A549 treated with AZD9567 at 1 μM for 4 hours (cell line): Measurements from ENCODE around the gene FAM229A. TPM values are rescaled to one million over a fixed set of nuclear protein-coding genes. Genes with fewer than 3 reads are reported as not detected.

Source experiments
- total RNA-seq: library from RNA; stranded (reverse); fragments of 200-300 nt; extraction: Qiagen RNA extraction; gene quantifications from 5 replicates; pipeline ENCODE4 v1.2.3, GENCODE V29; 2022; ENCODE audit not compliant: insufficient read depth

Gene FAM229A, protein sequence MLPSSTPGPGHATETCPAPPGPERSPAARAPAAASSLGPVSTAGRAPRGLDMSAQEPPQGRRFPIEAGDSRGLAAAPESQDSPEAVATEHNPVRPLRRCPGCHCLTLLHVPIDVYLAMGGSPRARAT
- 0.71 to 5.3 TPM (median 4.9 TPM) in 5 replicates for total RNA-seq

DNA sequence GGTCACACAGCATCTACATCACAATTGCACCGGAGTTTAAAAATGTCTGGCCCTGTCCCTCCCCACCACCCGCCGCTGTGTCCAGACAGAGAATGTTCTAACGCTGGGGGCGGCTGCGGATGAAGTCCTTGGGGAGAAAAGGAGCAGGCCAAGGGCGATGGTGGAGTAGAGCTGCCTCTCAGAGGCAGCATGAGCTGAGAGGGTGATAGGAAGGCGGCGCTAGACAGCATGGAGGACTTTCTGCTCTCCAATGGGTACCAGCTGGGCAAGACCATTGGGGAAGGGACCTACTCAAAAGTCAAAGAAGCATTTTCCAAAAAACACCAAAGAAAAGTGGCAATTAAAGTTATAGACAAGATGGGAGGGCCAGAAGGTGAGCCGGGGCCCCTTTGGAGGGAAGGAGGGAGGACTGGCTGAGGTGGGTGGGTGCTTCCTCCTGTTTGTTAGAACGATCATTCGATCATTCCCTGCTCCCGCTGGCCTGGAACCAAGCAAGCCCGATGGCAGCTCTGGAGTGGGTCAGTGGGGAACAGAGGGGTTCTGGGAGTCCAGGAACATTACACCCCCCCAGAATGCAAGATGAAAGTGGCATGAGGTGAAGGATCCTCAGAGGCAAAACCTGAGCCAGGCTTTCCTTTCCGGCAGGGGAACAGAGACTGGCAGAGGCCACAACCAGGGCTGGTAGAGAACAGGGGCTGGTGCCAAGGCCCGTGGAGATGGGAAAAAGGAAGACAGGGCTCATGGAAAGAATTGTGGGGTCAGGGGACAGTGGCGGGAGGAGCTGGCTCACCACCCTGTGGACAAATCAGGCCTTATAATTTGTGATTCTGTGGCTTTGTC is at the start of gene FAM229A, which contains the start of gene TSSK3:
Gene FAM229A (minus strand): TSS at position 12 of the 840 bp plus-strand sequence. CDS start 394 bp downstream, outside the sequence.
Gene TSSK3 (plus strand): TSS at position 66 of the 840 bp plus-strand sequence. CDS start 163 bp downstream, at position 229.

DNA sequence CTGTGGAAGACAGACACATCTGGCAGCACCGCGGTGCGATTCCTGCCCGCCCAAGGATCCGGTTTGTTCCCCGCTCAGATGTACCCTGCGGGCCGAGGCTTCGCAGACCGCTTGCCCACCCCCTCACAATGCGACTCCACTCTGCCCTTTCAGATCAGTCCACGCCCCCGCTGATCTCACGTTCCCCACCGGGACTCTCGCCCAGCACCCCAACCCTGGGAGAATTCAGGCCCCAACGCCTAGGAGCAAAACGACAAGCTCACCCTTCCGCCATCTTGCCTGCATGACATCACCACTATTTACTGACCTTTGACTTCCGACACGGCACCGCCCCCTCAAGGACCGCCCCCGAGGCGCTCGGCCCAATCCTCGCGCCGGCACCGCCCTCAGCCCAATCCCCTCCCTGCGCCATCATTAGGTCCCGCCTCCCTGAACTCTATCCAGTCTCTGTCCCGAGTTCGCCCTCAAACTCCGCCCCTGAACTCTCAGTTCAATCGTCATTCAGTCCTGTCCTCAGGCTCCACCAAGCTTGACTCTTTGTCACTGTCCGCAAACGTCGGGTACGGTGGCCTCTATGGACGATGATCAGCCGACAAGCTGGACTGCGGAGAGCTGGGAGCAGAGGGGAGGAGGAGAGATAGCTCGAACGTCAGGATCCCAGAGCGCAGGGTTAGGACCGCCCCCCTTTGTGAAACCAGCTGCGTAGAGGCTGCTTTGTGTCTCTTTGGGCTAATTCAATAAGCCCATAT is 32.0 kb upstream of the FAM229A start, which contains the start of gene BSDC1:
Gene BSDC1 (minus strand): TSS at position 301 of the 749 bp plus-strand sequence. CDS start 27 bp downstream, at position 274.

DNA sequence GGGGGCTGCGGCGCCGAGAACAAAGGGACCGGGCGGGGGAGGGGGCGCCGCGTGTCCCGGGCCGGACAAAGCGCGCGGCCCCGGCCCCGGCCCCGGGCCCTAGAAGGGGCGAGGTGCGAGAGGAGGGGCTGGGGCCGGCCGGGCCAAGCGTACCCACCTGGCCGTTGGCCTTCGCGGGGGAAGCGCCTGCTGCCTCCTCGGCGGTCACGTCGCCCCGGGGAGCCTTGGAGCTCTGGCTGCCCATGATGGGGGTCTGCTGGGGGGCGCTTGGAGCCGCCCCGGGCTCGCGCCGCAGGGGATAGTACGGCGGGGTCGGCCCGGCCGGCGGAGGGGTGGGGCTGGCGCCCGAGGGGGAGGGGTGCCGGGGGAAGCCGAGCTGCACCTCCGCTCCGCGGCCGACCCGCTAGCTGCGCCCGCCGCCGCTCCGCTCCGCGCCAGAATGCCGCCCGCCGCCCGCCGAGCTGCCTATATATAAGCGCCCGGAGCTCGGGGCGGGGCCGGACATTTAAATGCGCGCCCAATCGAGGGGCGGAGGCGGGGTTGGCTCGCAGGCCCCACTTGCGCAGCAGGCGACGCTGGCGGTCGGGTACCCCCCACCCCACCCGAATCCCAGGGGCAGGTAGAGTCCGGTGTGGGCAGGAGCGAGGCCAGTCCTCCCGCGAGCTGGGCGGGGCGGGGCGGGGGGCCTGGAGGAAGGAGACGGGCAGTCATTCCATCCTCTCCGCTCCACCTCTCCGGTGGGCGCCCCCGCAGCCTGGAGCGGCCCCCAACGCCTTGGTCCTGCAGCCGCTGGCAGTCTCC is 26.3 kb downstream of the FAM229A start, which contains the start of gene MARCKSL1:
Gene MARCKSL1 (minus strand): TSS at position 444 of the 801 bp plus-strand sequence. CDS start 200 bp downstream, at position 244.

Other genes starting within 250 kb of the FAM229A start
- gene TXLNA, start 182.8 kb downstream of the FAM229A start, total RNA-seq: 25.4 to 36.0 TPM (median 26.3 TPM) in 5 replicates
- gene CCDC28B, start 161.9 kb downstream of the FAM229A start, total RNA-seq: 1.6 to 2.6 TPM (median 2.1 TPM) in 4 of 5 replicates, not detected in the other
- 1.00 to 2.5 TPM (median 1.7 TPM) in 5 replicates for gene IQCC, start 156.8 kb downstream of the FAM229A start, total RNA-seq
- not detected in 5 replicates for gene DCDC2B, start 153.4 kb downstream of the FAM229A start, total RNA-seq
- 7.2 to 8.6 TPM (median 8.1 TPM) in 5 replicates for gene TMEM234, start 140.1 kb downstream of the FAM229A start, total RNA-seq
- 248 to 291 TPM (median 268 TPM) in 5 replicates for gene EIF3I, start 140.1 kb downstream of the FAM229A start, total RNA-seq
- 0.44 to 0.79 TPM (median 0.57 TPM) in 4 of 5 replicates, not detected in the other for gene FAM167B, start 115.3 kb downstream of the FAM229A start, total RNA-seq
- gene LCK, start 111.2 kb downstream of the FAM229A start, total RNA-seq: 0.03 to 0.08 TPM (median 0.06 TPM) in 3 of 5 replicates, not detected in the others
- 52.7 to 56.4 TPM (median 54.8 TPM) in 5 replicates for gene HDAC1, start 70.4 kb downstream of the FAM229A start, total RNA-seq
- 59.8 to 69.6 TPM (median 68.4 TPM) in 5 replicates for gene MARCKSL1, start 26.3 kb downstream of the FAM229A start, total RNA-seq
- gene TSSK3, start 54 bp upstream of the FAM229A start, total RNA-seq: 0.14 TPM in 1 of 5 replicates, not detected in the others
- gene BSDC1, start 32.0 kb upstream of the FAM229A start, total RNA-seq: 17.1 to 22.1 TPM (median 20.4 TPM) in 5 replicates
- gene ZBTB8B, start 102.6 kb upstream of the FAM229A start, total RNA-seq: 0.01 TPM in 1 of 5 replicates, not detected in the others
- gene ZBTB8A, start 176.9 kb upstream of the FAM229A start, total RNA-seq: 1.5 to 4.4 TPM (median 4.0 TPM) in 5 replicates